Neural progenitor cell (in vitro differentiated cells): ENCODE measurements around the gene SEC14L3. TPM values are rescaled to one million over a fixed set of nuclear protein-coding genes. Genes with fewer than 3 reads are reported as not detected.
"Not testable (repeated sequence)": the region's sequence is repeated elsewhere in the genome, so short reads cannot be mapped to it uniquely, and the experiment has no call there.

ENCODE experiments used
- DNase-seq: peaks from one replicate; pipeline ENCODE4 v3.0.0-alpha.2; 2016; ENCODE audit warnings: low spot score
- H2AFZ ChIP-seq: fragments of 200-600 bp; sonication (generic); replicated peaks from 2 replicates; pipeline ENCODE4 v1.6.1; 2016; ENCODE audit warnings: antibody characterized with exemption
- H3F3A ChIP-seq: fragments of 200-600 bp; sonication (generic); 2 replicates; pipeline ENCODE4 v1.6.1; 2016; ENCODE audit warnings: antibody characterized with exemption, low read depth
- H3K27ac ChIP-seq: fragments of 200-600 bp; sonication (generic); 2 replicates; pipeline ENCODE4 v1.5.1; 2016; ENCODE audit warnings: mild to moderate bottlenecking
- H3K27me3 ChIP-seq: fragments of 200-600 bp; sonication (generic); 2 replicates; pipeline ENCODE4 v1.6.1; 2016; ENCODE audit warnings: mild to moderate bottlenecking, moderate library complexity
- H3K36me3 ChIP-seq: fragments of 200-600 bp; sonication (generic); 2 replicates; pipeline ENCODE4 v1.5.1; 2016
- H3K4me1 ChIP-seq: fragments of 200-600 bp; sonication (generic); 2 replicates; pipeline ENCODE4 v1.6.1; 2016; ENCODE audit warnings: mixed run types
- H3K4me2 ChIP-seq: fragments of 200-600 bp; sonication (generic); 2 replicates; pipeline ENCODE4 v1.6.1; 2016
- H3K4me3 ChIP-seq: fragments of 200-600 bp; sonication (generic); 2 replicates; pipeline ENCODE4 v1.5.1; 2016
- H3K79me2 ChIP-seq: fragments of 200-600 bp; sonication (generic); 2 replicates; pipeline ENCODE4 v1.6.1; 2016; ENCODE audit warnings: low read depth
- H3K9ac ChIP-seq: fragments of 200-600 bp; sonication (generic); 2 replicates; pipeline ENCODE4 v1.6.1; 2016
- H3K9me3 ChIP-seq: fragments of 200-600 bp; sonication (generic); 2 replicates; pipeline ENCODE4 v1.5.1; 2016; ENCODE audit warnings: low read depth
- H4K20me1 ChIP-seq: fragments of 200-600 bp; sonication (generic); 2 replicates; pipeline ENCODE4 v1.6.1; 2016; ENCODE audit warnings: low read depth
- H3K27ac Mint-ChIP-seq: 3 replicates; pipeline ENCODE4 v1.8.0; 2021; ENCODE audit warnings: mixed read lengths
- H3K27me3 Mint-ChIP-seq: 2 replicates; pipeline ENCODE4 v1.8.0; 2022; ENCODE audit warnings: low read depth, mild to moderate bottlenecking, inconsistent platforms, moderate library complexity, mixed read lengths; ENCODE audit not compliant: insufficient read depth
- H3K36me3 Mint-ChIP-seq: 3 replicates; pipeline ENCODE4 v1.8.0; 2021; ENCODE audit warnings: mixed read lengths
- H3K4me1 Mint-ChIP-seq: 3 replicates; pipeline ENCODE4 v1.8.0; 2021; ENCODE audit warnings: mixed read lengths
- H3K4me3 Mint-ChIP-seq: 3 replicates; pipeline ENCODE4 v1.8.0; 2021; ENCODE audit warnings: mild to moderate bottlenecking, moderate library complexity, mixed read lengths
- H3K9me3 Mint-ChIP-seq: 3 replicates; pipeline ENCODE4 v1.8.0; 2020; ENCODE audit warnings: mixed read lengths
- EZH2 ChIP-seq: fragments of 200-600 bp; sonication (generic); IDR thresholded peaks from 2 replicates; pipeline ENCODE4 v1.6.1; 2017; ENCODE audit warnings: antibody characterized with exemption, mild to moderate bottlenecking, moderate library complexity
- EZH2phosphoT487 ChIP-seq: fragments of 200-600 bp; sonication (generic); IDR thresholded peaks from 2 replicates; pipeline ENCODE4 v1.6.1; 2017; ENCODE audit warnings: antibody characterized with exemption
- total RNA-seq: library from RNA; depleted of rRNA; stranded (reverse); fragments of >200 nt; gene quantifications from 2 replicates; pipeline ENCODE4 v1.2.3, GENCODE V29; 2015; ENCODE audit warnings: low replicate concordance
- TF ChIP-seq, protein P1 (sequence below): fragments of 200-600 bp; sonication (generic); IDR thresholded peaks from 2 replicates; pipeline ENCODE4 v1.5.1; 2017; ENCODE audit warnings: antibody characterized with exemption, mild to moderate bottlenecking

The SEC14L3 gene
- total RNA-seq, 1 donor from 2014 or later, result not detected

DNA sequence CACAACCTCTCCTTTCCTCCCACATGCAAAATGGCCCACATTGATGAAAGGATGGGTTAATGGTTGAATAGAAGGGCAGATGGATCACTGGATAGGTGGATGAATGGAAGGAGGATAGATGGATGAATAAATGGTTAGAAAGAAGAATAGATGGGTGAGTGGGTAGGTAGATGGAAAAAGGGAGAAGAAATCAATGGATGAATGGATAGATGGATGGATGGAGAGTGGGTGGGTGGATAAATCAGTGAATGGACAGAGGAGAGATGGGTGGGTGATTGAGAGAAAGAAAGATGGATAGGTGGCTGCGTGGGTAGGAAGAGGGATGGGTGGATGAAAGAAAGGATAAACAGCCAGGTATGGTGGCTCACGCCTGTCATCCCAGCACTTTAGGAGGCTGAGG lies 1.2 kb downstream of the SEC14L3 start:
- Histone ChIP-seq H3K9ac (no peak overlapping the region), H3F3A (no peaks in the 10 kb centered on the region), H2AFZ (no peak overlapping the region), H3K4me2 (no peak overlapping the region), H3K27me3 (peaks cover 12% of the 10 kb centered on the region), H3K27ac (no peak overlapping the region), H3K4me1 (no peaks in the 10 kb centered on the region), H3K9me3 (no peaks in the 10 kb centered on the region), H4K20me1 (no peaks in the 10 kb centered on the region), H3K79me2 (no peaks in the 10 kb centered on the region), H3K4me3 (no peak overlapping the region), H3K36me3 (no peaks in the 10 kb centered on the region)
- no peaks in the 10 kb centered on the region for H3K36me3 Mint-ChIP-seq
- no peak overlapping the region for H3K27ac Mint-ChIP-seq
- TF ChIP-seq EZH2, result no peak
- TF ChIP-seq, protein P1, sequence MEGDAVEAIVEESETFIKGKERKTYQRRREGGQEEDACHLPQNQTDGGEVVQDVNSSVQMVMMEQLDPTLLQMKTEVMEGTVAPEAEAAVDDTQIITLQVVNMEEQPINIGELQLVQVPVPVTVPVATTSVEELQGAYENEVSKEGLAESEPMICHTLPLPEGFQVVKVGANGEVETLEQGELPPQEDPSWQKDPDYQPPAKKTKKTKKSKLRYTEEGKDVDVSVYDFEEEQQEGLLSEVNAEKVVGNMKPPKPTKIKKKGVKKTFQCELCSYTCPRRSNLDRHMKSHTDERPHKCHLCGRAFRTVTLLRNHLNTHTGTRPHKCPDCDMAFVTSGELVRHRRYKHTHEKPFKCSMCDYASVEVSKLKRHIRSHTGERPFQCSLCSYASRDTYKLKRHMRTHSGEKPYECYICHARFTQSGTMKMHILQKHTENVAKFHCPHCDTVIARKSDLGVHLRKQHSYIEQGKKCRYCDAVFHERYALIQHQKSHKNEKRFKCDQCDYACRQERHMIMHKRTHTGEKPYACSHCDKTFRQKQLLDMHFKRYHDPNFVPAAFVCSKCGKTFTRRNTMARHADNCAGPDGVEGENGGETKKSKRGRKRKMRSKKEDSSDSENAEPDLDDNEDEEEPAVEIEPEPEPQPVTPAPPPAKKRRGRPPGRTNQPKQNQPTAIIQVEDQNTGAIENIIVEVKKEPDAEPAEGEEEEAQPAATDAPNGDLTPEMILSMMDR, result no peak
- no peak for TF ChIP-seq EZH2phosphoT487
- H3K27me3 Mint-ChIP-seq, result peaks cover 10% of the 10 kb centered on the region
- no peak overlapping the region for H3K4me3 Mint-ChIP-seq
- H3K4me1 Mint-ChIP-seq, result no peaks in the 10 kb centered on the region
- H3K9me3 Mint-ChIP-seq, result no peaks in the 10 kb centered on the region
- no peak for DNase-seq

DNA sequence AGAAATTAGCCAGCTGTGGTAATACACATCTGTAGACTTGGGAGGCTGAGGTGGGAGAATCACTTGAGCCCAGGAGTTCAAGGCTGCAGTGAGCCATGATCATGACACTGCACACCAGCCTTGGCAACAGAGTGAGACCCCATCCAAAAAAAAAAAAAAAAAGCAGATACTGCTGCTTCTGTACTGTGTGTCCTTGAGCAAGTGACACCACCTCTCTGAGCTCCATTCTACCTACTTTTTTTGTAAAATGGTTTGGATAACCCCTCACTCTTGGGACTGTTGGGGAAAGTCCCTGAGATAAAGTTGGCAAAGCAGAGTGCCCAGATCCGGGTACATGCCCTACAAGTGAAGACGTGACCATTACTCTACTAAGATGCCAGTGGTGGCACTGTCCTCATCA lies 2.7 kb downstream of the SEC14L3 start:
- Histone ChIP-seq H4K20me1 (no peaks in the 10 kb centered on the region), H3K4me1 (no peaks in the 10 kb centered on the region), H3K4me3 (no peak overlapping the region), H2AFZ (no peak overlapping the region), H3K4me2 (no peak overlapping the region), H3F3A (no peaks in the 10 kb centered on the region), H3K27ac (no peak overlapping the region), H3K9ac (no peak overlapping the region), H3K79me2 (no peaks in the 10 kb centered on the region), H3K9me3 (no peaks in the 10 kb centered on the region), H3K27me3 (peaks cover 16% of the 10 kb centered on the region), H3K36me3 (no peaks in the 10 kb centered on the region)
- Mint-ChIP-seq H3K36me3 (no peaks in the 10 kb centered on the region), H3K27me3 (peaks cover 13% of the 10 kb centered on the region), H3K27ac (no peak overlapping the region), H3K4me1 (no peaks in the 10 kb centered on the region), H3K4me3 (no peak overlapping the region), H3K9me3 (no peaks in the 10 kb centered on the region)
- no peak for DNase-seq
- TF ChIP-seq EZH2phosphoT487 (no peak), EZH2 (no peak)
- TF ChIP-seq, protein P1, result no peak

DNA sequence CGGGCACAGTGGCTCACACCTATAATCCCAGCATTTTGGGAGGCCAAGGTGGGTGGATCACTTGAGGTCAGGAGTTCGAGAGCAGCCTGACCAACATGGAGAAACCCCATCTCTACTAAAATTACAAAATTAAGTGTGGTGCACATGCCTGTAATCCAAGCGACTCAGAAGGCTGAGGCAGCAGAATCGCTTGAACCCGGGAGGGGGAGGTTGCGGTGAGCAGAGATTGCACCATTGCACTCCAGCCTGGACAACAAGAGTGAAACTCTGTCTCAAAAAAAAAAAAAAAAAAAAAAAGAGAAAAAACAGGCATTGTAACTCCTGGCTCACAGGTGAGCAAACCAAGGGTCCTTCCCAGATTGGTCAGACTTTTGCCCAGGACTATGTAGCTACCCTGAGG lies 11.3 kb downstream of the SEC14L3 start:
- not testable (repeated sequence) for H3K79me2 ChIP-seq, DNase-seq, H3K27me3 Mint-ChIP-seq, H3K4me1 Mint-ChIP-seq, H3K27ac Mint-ChIP-seq, H3K9me3 Mint-ChIP-seq, H2AFZ ChIP-seq, H3K9ac ChIP-seq, H3K27me3 ChIP-seq, H3K36me3 Mint-ChIP-seq, H3F3A ChIP-seq, H4K20me1 ChIP-seq, H3K4me3 ChIP-seq, H3K4me1 ChIP-seq, H3K27ac ChIP-seq, H3K4me2 ChIP-seq, H3K9me3 ChIP-seq, H3K36me3 ChIP-seq, H3K4me3 Mint-ChIP-seq

DNA sequence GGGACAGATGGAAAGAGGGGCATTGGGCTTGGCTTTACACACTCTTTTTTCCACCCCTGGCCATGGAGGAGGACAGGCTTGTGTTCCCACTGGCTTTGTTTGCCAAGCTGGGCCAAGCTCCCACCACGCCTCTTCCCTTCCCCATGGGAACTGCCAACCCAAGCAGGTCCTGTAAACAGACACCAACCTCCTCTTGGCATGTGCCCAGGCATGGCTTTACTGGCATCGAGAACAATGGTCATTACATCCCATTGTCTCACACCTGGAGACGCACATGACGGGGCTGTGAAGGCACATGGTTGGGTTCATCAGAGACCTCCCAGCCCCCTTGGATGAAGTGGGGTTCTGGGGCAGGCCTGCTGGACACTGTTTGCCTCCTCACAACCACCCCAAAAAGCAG lies 11.7 kb downstream of the SEC14L3 start:
- Mint-ChIP-seq H3K27ac (no peak overlapping the region), H3K36me3 (no peaks in the 10 kb centered on the region), H3K9me3 (no peaks in the 10 kb centered on the region), H3K4me1 (no peaks in the 10 kb centered on the region), H3K27me3 (peaks cover 4% of the 10 kb centered on the region), H3K4me3 (no peak overlapping the region)
- no peaks in the 10 kb centered on the region for H4K20me1 ChIP-seq
- TF ChIP-seq, protein P1, result no peak
- TF ChIP-seq EZH2 (no peak), EZH2phosphoT487 (no peak)
- H3K4me1 ChIP-seq, result no peaks in the 10 kb centered on the region
- H3K36me3 ChIP-seq, result no peaks in the 10 kb centered on the region
- H2AFZ ChIP-seq, result no peak overlapping the region
- H3K9ac ChIP-seq, result no peak overlapping the region
- no peak overlapping the region for H3K27ac ChIP-seq
- H3K79me2 ChIP-seq, result no peaks in the 10 kb centered on the region
- no peak for DNase-seq
- H3K9me3 ChIP-seq, result no peaks in the 10 kb centered on the region
- H3K4me3 ChIP-seq, result no peak overlapping the region
- H3K27me3 ChIP-seq, result peaks cover 3% of the 10 kb centered on the region
- no peak overlapping the region for H3K4me2 ChIP-seq
- peaks cover 4% of the 10 kb centered on the region for H3F3A ChIP-seq
